ENCODE measurements around the gene VPS13C. TPM values are rescaled to one million over a fixed set of nuclear protein-coding genes. Genes with fewer than 3 reads are reported as not detected.

VPS13C gene, protein sequence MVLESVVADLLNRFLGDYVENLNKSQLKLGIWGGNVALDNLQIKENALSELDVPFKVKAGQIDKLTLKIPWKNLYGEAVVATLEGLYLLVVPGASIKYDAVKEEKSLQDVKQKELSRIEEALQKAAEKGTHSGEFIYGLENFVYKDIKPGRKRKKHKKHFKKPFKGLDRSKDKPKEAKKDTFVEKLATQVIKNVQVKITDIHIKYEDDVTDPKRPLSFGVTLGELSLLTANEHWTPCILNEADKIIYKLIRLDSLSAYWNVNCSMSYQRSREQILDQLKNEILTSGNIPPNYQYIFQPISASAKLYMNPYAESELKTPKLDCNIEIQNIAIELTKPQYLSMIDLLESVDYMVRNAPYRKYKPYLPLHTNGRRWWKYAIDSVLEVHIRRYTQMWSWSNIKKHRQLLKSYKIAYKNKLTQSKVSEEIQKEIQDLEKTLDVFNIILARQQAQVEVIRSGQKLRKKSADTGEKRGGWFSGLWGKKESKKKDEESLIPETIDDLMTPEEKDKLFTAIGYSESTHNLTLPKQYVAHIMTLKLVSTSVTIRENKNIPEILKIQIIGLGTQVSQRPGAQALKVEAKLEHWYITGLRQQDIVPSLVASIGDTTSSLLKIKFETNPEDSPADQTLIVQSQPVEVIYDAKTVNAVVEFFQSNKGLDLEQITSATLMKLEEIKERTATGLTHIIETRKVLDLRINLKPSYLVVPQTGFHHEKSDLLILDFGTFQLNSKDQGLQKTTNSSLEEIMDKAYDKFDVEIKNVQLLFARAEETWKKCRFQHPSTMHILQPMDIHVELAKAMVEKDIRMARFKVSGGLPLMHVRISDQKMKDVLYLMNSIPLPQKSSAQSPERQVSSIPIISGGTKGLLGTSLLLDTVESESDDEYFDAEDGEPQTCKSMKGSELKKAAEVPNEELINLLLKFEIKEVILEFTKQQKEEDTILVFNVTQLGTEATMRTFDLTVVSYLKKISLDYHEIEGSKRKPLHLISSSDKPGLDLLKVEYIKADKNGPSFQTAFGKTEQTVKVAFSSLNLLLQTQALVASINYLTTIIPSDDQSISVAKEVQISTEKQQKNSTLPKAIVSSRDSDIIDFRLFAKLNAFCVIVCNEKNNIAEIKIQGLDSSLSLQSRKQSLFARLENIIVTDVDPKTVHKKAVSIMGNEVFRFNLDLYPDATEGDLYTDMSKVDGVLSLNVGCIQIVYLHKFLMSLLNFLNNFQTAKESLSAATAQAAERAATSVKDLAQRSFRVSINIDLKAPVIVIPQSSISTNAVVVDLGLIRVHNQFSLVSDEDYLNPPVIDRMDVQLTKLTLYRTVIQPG (N-terminal part only)
- total RNA-seq, result 22.7 and 42.0 TPM in 2 replicates

DNA sequence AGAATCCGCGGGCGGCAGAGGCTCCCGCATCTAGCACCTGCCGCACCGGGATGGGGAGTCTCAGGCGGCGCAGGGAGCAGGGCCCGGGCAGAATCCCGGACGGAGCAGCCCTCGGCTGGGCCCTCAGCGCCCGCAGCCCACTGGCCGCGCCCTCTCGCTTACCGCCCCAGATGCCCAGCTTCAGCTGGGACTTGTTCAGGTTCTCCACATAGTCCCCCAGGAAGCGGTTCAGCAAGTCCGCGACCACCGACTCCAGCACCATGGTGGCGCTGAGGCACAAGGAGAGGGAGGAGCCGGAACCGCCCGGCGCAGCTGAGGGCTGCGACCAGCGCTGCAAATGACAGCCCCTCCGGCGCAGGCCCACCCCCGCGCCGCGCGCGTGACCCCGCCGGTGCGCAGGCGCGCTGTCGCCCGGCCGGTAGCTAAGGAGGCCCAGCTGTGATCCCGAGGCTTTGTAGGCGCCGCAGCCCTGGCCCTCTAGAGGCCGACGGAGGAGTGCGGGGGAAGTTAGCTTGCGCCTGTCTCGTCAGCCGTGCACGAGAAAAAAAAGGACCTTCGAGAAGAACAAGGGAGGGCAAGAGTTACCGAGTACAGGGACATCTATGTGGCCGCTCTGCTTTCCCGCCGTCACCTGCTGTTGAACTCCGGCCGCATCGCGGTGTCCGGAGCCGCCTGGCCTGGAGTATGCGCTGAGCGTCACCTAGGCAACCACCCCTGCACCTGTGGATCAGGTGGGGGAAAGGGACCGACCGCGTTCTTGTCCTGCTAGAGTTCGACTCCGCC lies at the start of gene VPS13C:
TSS of gene VPS13C (minus strand) at position 335 of the 783 bp plus-strand sequence. CDS start at position 262, 73 bp downstream.

DNA sequence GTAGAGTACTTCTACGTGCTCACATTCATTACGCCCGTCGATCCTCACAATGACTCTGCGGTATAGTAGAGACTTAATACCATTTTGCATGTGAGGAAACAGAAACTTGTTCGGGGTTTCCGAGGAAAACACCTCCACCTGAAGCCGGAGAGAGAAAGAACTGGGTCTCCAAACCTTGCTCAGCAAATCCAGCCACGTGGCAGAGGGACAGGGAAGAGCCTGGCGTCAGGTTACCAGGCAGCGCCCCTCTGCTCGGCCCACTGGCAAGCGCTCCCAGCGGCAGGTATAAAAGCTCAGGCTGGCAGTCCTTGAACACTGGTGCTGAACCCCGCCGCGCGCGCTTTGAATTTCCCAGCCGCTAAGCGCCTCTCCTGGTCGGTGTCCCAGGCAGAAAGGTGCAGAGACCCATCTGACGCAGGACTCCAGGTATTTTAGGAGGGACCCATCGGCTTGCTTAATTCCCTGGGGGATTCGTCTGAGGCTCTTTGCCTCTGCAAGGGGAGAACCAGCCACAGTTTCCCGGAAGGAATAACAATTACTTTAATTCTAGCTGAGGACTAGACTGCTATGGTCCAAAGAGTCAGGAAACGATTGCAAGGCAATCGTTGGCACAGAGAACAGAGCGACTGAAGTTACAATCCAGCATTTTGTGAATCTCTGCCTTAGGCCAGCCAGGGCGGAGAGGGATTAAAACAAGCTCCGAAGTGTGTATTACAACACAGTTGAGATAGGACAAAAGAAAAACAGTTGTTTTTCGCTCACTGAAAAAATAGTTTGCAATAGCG lies 6.6 kb upstream of the VPS13C start, which contains the start of gene C2CD4A:
TSS of gene C2CD4A (plus strand) at position 315 of the 785 bp plus-strand sequence. CDS start 637 bp downstream, outside the sequence.

Other genes starting within 250 kb of the VPS13C start
- gene C2CD4A, start 6.5 kb upstream of the VPS13C start, total RNA-seq, result 0.72 and 7.9 TPM in 2 replicates
- 1.1 and 3.4 TPM in 2 replicates for gene C2CD4B, start 104.8 kb upstream of the VPS13C start, total RNA-seq

Data from cardiac atrium fibroblast (primary cell).